NAMALWA (cell line): ENCODE results near the gene APOLD1.
"Not testable (repeated sequence)": the region's sequence is repeated elsewhere in the genome, so short reads cannot be mapped to it uniquely, and the experiment has no call there.

ENCODE experiments used
- DNase-seq: peaks from one replicate; pipeline ENCODE4 v3.0.0-alpha.2; 2015; ENCODE audit warnings: low spot score

APOLD1 gene, protein sequence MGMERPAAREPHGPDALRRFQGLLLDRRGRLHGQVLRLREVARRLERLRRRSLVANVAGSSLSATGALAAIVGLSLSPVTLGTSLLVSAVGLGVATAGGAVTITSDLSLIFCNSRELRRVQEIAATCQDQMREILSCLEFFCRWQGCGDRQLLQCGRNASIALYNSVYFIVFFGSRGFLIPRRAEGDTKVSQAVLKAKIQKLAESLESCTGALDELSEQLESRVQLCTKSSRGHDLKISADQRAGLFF

GRCh38 chr12:12784911-12785814 is at the start of gene APOLD1:
TSS of gene APOLD1 (plus strand) at chr12:12785659. CDS start at chr12:12785692, 33 bp downstream.
- DNase-seq: peak; percentile 17

DNA sequence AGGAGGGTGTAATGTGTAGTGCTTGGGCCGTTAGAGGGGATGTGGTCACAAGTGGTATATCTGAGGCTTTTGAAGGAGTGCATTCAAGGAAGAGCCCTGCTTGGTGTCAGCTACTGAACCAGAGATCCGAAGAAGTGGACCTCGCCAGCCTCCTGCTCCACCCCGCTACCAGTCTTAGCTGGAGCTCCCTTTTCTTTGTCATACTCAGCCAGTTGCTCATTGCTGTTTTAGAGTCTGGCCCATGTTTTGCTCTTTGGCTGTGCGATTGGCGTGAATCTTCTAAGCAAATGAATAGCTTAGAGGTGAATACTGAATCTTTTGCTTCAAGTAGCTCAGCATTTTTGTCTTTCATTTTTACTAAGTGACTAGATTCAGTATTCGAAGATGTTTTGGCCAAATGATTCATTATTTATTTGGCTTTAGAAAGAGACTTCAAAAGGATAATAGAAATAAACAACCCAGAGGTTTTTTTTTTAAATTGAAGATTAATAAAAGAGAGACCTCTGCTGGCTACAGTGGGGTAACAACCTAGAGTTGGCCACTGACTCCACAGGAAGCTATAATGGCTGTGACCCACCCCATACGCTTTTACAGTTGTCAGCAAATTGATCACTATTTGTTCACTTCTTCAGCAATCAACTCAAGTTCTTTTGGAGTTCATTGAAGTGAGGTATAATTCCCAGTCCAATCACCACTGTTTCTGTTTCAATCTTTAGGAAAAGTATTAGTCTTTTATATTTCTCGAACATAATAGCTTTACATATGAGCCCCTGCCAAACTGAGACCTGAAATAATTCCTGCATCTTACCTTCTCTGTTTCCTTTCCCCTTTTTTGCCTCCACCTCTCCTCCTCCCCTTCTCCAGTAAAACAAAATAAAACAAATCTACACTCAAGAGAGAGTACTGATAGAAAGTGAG is 48.4 kb upstream of the APOLD1 start:
- DNase-seq: peak; percentile 76

DNA sequence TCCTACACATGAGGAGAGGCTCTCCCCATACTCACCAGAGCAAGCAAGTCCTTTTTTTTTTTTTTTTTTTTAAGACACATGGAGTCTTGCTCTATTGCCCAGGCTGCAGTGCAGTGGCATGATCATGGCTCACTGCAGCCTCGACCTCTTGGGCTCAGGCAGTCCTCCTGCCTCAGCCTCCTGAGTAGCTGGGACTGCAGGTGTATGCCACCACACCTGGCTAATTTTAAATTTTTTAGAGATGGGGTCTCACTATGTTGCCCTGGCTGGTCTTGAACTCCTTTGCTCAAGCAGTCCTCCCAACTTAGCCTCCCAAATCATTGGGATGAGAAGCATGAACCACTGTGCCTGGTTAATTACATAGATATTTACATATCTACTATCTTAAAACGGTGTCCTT is 47.3 kb upstream of the APOLD1 start:
- DNase-seq: not testable (repeated sequence)

DNA sequence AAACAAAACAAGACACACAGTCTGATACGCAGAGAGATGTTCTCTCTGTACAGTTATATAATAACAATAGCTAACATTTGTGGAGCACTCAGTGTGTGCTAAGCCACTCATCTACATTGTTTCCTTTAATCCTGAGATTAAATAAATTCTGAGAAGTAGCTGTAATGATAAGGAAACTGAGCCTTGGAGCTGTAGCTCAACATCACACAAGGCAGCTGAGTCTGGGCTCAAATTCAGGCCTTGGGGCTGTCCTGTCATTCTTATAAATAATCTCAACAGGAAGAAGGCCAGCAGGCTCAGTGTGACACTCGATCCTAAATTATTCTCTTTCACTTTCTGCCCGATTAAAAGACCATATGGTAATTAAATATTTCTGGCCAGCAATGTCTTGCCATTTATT is 43.8 kb upstream of the APOLD1 start:
- DNase-seq: no peak

- no peak for DNase-seq
Observed at GRCh38 chr12:12744546-12745305, 40.7 kb upstream of the APOLD1 start.

DNA sequence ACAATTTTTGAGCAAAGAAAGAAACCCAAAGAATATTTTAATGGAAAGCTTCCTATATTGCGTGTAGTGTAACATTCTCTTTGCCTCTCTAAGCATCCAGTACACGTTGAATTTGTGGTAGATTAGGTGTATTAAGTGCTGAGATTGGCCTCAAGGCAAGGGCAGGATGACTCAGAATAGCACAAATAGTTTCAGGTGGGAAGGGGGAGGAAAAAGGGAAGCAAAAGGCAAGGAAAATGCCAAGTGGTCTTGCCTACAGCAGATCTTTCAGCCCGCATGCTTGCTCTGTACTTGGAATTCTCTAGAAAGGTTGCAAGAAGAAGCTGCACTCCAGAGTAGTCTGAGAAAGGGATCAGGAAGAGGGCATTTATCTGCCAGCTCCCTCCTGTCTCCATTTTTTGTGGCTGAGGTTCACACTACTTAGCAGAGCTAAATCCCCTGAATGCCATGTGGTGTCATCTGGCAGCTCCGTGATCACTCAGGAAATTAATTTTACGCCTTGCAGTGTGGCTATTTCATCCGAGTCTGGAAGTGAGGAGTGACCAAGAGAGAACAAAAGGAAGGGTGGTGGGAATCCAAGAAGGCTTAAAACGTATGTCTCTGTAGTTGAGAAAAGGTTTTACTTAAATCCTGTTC is 39.8 kb upstream of the APOLD1 start:
- no peak for DNase-seq

GRCh38 chr12:12747278-12747677 is 38.2 kb upstream of the APOLD1 start:
- DNase-seq: no peak

DNA sequence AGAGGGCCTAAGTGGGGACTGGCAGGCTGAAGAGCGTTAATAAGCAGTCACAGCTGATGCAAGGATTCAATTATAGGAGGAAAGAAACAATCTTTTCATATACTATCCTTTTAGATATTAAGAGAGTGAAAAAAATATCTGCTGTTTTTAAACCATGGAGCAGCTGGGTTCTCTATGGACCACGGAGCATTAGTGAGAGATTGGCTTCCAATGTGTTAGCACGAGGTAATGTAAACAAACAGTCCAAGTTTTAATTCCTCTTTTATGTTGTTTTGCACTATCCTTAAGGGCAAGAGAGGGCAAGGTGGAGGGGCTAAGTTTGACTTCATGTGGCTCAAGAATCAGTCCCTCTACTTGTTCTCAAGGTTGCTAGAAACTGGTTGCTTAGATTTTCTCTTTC is 37.4 kb upstream of the APOLD1 start:
- no peak for DNase-seq

DNA sequence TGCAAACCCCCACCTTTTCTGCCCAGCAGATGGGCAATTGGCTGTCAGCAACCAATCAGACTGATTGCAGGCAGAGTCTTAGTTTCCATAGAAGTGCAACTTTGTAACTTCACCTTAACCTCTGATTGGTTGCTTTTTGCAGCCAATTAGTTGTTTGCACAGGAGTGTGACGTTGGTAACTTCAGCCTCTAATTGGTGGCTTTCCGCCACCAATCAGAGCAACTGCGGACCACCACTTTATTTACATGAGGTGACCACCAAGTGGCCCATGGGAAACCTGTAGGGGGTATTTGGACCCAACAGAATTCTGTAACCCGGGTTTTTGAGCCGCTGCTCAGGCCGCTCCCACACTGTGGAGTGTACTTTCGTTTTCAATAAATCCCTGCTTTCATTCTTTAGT is 36.0 kb upstream of the APOLD1 start:
- no peak for DNase-seq

- DNase-seq: no peak
Observed at GRCh38 chr12:12755923-12756322, 29.5 kb upstream of the APOLD1 start.

- no peak for DNase-seq
Observed at GRCh38 chr12:12757121-12757520, 28.3 kb upstream of the APOLD1 start.

DNA sequence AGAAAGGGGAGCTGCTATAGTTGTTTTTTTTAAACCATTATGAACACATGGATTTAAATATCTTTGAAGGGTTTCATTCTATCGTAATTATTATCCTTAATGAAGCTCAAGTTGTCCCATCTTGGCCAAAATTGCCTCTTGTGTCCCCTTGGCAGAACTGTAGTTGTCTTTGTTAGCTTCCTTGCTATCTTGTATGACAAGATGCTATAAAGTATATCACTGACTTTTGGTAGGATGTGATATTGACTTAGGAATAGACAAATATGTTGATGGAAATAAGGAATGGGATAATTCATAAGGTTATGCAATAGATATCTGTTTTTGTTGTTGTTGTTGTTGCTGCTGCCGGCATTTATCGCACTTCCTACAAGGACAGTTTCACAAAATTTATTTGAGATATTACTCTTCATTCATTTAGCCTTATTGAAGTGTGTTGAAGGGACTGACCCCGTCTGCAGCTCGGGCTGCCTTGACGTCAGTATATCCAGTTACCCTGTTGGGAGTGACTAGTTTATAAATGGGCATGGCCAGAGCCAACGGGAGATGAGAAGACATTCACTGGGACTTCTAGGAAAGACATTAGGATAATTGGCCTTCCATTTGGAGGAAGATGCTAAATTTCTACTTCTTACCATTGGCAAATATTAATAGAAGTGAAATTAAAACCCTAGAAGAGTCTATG is 26.1 kb upstream of the APOLD1 start:
- DNase-seq: no peak

GRCh38 chr12:12764824-12765223 is 20.6 kb upstream of the APOLD1 start:
- DNase-seq: no peak

- no peak for DNase-seq
Observed at GRCh38 chr12:12770262-12770661, 15.2 kb upstream of the APOLD1 start.

DNA sequence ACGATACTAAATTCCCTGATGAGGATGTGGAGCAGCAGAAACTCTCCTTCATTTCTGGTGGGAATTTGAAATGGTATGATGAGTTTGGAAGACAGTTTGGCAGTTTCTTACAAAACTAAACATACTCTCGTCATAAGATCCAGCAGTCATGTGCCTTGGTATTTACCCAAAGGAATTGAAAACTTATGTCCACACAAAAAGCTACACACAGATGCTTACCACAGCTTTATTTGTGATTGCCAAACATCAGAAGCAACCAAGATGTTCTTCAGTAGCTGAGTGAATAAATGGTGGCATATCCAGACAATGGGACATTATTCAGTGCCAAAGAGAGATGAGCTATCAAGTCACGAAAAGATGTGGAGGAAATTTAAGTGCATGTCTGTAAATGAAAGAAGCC is 10.7 kb upstream of the APOLD1 start:
- DNase-seq: no peak

GRCh38 chr12:12776261-12776660 is 9.2 kb upstream of the APOLD1 start:
- DNase-seq: no peak

DNA sequence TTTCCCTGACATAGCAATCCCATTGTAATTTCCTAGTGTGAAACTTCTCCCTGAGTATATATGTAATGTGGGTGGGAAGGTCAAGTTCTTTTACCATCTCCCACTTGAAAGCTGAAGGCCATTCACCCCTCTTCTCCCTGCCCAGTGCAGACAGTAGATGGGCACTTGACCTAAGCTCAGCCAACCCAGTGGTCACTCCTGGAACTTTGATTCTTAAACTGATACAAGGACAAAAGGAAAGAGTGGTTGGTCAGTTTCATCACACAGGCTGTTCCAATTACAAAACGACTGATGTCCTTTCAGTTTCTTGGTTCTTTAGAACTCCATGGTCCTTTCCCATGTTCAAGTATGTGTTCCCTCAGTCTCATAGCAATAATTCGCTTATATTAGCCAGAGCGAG is 8.4 kb upstream of the APOLD1 start:
- DNase-seq: no peak

- DNase-seq: no peak
Observed at GRCh38 chr12:12779007-12779406, 6.5 kb upstream of the APOLD1 start.

DNA sequence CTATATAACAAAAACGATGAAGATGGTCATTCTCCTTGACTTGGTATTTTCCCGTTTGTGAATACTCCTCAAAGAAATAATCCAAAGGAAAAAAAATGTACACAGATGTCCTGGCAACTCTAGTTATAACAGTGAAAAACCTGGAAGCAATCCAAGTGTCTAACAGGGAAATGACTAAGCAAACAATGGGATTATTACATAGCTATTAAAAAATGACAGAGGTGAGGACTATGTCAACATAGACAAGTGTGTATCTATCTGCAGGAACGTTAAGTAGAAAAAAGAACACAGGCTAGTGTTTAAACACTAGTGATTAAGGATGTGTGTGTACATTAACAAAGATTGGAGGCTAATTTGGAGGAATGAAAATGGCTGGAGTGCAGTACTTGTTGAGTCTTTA is 5.9 kb upstream of the APOLD1 start:
- no peak for DNase-seq

GRCh38 chr12:12784116-12784515 is 1.3 kb upstream of the APOLD1 start:
- DNase-seq: no peak

DNA sequence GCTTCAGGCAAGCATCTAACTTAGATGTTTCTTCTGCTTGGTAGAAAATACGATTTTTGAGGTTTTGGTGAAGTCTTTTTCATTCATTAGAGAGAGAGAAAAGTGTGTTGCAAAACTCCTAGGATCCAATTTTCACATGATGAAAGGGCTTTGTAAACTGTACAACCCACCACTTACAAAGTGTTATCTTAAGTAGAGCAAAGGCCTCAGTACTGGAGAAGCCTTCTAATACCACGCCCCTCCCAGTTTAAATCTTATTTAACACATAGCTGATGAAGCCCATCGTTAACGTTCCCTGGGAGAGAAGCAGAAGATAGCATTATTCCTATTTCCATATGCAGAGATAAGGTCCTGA is 869 bp downstream of the APOLD1 start:
- DNase-seq: no peak
